ENCODE measurements around the gene ADAMTSL4. TPM values are rescaled to one million over a fixed set of nuclear protein-coding genes. Genes with fewer than 3 reads are reported as not detected.
A peak's percentile ranks its signal among the peaks of the same experiment; 100 is the strongest.

ADAMTSL4 gene
- total RNA-seq (ENCODE audit: low replicate concordance) = not detected in 2 replicates

GRCh38 chr1:150548632-150549495, at the start of gene ADAMTSL4:
ADAMTSL4 (plus strand) TSS chr1:150549408; CDS start chr1:150552289, 2,881 bp downstream.
- Mint-ChIP-seq H3K4me1 (peaks cover 25% of the 10 kb centered on the region), H3K36me3 (no peaks in the 10 kb centered on the region), H3K27me3 (ENCODE audit: insufficient read depth, low read depth) (peaks cover 23% of the 10 kb centered on the region), H3K9me3 (no peaks in the 10 kb centered on the region), H3K4me3 (peak within 1 kb of the TSS; percentile 87), H3K27ac (no peak within 1 kb of the TSS)
- TF ChIP-seq EZH2phosphoT487 (IDR thresholded peaks at IDR 0.05) (peak; percentile 45), EZH2 (IDR thresholded peaks at IDR 0.05) (peak; percentile 56), CTCF (IDR thresholded peaks at IDR 0.05) (peak; percentile 33)
- peaks cover 48% of the 10 kb centered on the region for H3K27me3 ChIP-seq
- H4K20me1 ChIP-seq (ENCODE audit: low read depth) = peaks cover 18% of the 10 kb centered on the region
- peak; percentile 89 for DNase-seq (ENCODE audit: low spot score)
- H3K27ac ChIP-seq = no peak within 1 kb of the TSS
- H3F3A ChIP-seq (ENCODE audit: low read depth) = peaks cover 33% of the 10 kb centered on the region
- peak within 1 kb of the TSS; percentile 92 for H2AFZ ChIP-seq (replicated peaks)
- no peaks in the 10 kb centered on the region for H3K36me3 ChIP-seq
- peaks cover 17% of the 10 kb centered on the region for H3K4me1 ChIP-seq
- H3K4me2 ChIP-seq = peak within 1 kb of the TSS; percentile 85
- no peaks in the 10 kb centered on the region for H3K79me2 ChIP-seq (ENCODE audit: low read depth)
- peak within 1 kb of the TSS; percentile 65 for H3K4me3 ChIP-seq
- H3K9ac ChIP-seq = no peak within 1 kb of the TSS
- no peaks in the 10 kb centered on the region for H3K9me3 ChIP-seq (ENCODE audit: low read depth)

- H2AFZ ChIP-seq (replicated peaks) = no peak overlapping the region
- H3K79me2 ChIP-seq (ENCODE audit: low read depth) = no peaks in the 10 kb centered on the region
- Mint-ChIP-seq H3K36me3 (peaks cover 35% of the 10 kb centered on the region), H3K4me3 (no peak overlapping the region), H3K27ac (peak overlapping the region; percentile 35), H3K27me3 (ENCODE audit: insufficient read depth, low read depth) (peaks cover 4% of the 10 kb centered on the region), H3K4me1 (peaks cover 35% of the 10 kb centered on the region), H3K9me3 (no peaks in the 10 kb centered on the region)
- peaks cover 14% of the 10 kb centered on the region for H3F3A ChIP-seq (ENCODE audit: low read depth)
- H3K27me3 ChIP-seq = no peaks in the 10 kb centered on the region
- no peak overlapping the region for H3K4me3 ChIP-seq
- peaks cover 3% of the 10 kb centered on the region for H3K4me1 ChIP-seq
- no peak overlapping the region for H3K4me2 ChIP-seq
- H3K9me3 ChIP-seq (ENCODE audit: low read depth) = no peaks in the 10 kb centered on the region
- peaks cover 3% of the 10 kb centered on the region for H4K20me1 ChIP-seq (ENCODE audit: low read depth)
- H3K9ac ChIP-seq = no peak overlapping the region
- no peak for TF ChIP-seq CTCF (IDR thresholded peaks at IDR 0.05)
- no peak for TF ChIP-seq EZH2 (IDR thresholded peaks at IDR 0.05)
- TF ChIP-seq EZH2phosphoT487 (IDR thresholded peaks at IDR 0.05) = no peak
- H3K27ac ChIP-seq = no peak overlapping the region
- no peak for DNase-seq (ENCODE audit: low spot score)
- H3K36me3 ChIP-seq = no peaks in the 10 kb centered on the region
Observed at GRCh38 chr1:150505431-150505830, 43.8 kb upstream of the ADAMTSL4 start.

- Mint-ChIP-seq H3K4me1 (peaks cover 42% of the 10 kb centered on the region), H3K27ac (peak within 1 kb of the TSS; percentile 90), H3K27me3 (ENCODE audit: insufficient read depth, low read depth) (peaks cover 10% of the 10 kb centered on the region), H3K36me3 (peaks cover 40% of the 10 kb centered on the region), H3K4me3 (peak within 1 kb of the TSS; percentile 39), H3K9me3 (no peaks in the 10 kb centered on the region)
- Histone ChIP-seq H4K20me1 (ENCODE audit: low read depth) (peaks cover 3% of the 10 kb centered on the region), H3K4me1 (peaks cover 3% of the 10 kb centered on the region), H3K36me3 (no peaks in the 10 kb centered on the region), H3K79me2 (ENCODE audit: low read depth) (no peaks in the 10 kb centered on the region), H3F3A (ENCODE audit: low read depth) (peaks cover 14% of the 10 kb centered on the region), H3K9me3 (ENCODE audit: low read depth) (no peaks in the 10 kb centered on the region), H3K9ac (no peak within 1 kb of the TSS), H2AFZ (replicated peaks) (no peak within 1 kb of the TSS), H3K27me3 (no peaks in the 10 kb centered on the region), H3K4me2 (no peak within 1 kb of the TSS), H3K27ac (no peak within 1 kb of the TSS), H3K4me3 (no peak within 1 kb of the TSS)
- no peak for DNase-seq (ENCODE audit: low spot score)
- TF ChIP-seq CTCF (IDR thresholded peaks at IDR 0.05) (no peak), EZH2phosphoT487 (IDR thresholded peaks at IDR 0.05) (no peak), EZH2 (IDR thresholded peaks at IDR 0.05) (no peak)
Observed at GRCh38 chr1:150507912-150508864, 41.0 kb upstream of the ADAMTSL4 start, which contains the start of gene ECM1. ECM1 (plus strand) TSS chr1:150508109; CDS start chr1:150508210, 101 bp downstream.

Data from neural progenitor cell (in vitro differentiated cells).